ENCODE measurements around the gene B4GALNT2.

GRCh38 chr17:49214676-49215360 is 82.2 kb downstream of the B4GALNT2 start:
- no peak for TF ChIP-seq CTCF (IDR thresholded peaks at IDR 0.05; ENCODE audit: borderline replicate concordance, extremely low read depth, low read length, poor library complexity, severe bottlenecking)
- no peak for TF ChIP-seq EZH2 (IDR thresholded peaks at IDR 0.05; ENCODE audit: borderline replicate concordance, low read depth, low read length, severe bottlenecking)

Measured in DND-41 (cell line).